A549 treated with Mapracorat at 1 μM for 4 hours (cell line): ENCODE measurements around the gene PF4V1. TPM values are rescaled to one million over a fixed set of nuclear protein-coding genes. Genes with fewer than 3 reads are reported as not detected.

ENCODE experiments used
- total RNA-seq: library from RNA; stranded (reverse); fragments of 200-300 nt; extraction: Qiagen RNA extraction; gene quantifications from 5 replicates; pipeline ENCODE4 v1.2.3, GENCODE V29; 2022

The PF4V1 gene, protein sequence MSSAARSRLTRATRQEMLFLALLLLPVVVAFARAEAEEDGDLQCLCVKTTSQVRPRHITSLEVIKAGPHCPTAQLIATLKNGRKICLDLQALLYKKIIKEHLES
- total RNA-seq = not detected in 5 replicates

DNA sequence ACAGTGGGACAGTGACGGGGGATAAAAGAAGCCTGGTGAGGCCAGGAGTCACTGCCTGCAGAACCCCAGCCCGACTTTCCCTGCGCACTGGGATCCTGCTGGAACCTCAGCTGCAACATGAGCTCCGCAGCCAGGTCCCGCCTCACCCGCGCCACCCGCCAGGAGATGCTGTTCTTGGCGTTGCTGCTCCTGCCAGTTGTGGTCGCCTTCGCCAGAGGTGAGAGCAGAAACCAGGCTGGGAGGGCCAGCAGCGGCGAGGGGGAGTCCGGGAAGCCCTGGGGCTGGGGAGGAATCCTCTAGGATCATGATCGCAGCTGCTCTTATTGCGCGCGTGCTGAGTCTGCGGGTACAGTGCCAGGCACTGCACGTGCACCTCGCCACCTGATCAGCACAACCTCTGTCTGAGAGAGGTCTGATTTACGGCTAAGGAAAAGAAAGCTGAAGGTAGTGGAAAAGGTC, at the start of gene PF4V1:
TSS of gene PF4V1 (plus strand) at position 51 of the 459 bp plus-strand sequence. CDS start at position 118, 67 bp downstream.

DNA sequence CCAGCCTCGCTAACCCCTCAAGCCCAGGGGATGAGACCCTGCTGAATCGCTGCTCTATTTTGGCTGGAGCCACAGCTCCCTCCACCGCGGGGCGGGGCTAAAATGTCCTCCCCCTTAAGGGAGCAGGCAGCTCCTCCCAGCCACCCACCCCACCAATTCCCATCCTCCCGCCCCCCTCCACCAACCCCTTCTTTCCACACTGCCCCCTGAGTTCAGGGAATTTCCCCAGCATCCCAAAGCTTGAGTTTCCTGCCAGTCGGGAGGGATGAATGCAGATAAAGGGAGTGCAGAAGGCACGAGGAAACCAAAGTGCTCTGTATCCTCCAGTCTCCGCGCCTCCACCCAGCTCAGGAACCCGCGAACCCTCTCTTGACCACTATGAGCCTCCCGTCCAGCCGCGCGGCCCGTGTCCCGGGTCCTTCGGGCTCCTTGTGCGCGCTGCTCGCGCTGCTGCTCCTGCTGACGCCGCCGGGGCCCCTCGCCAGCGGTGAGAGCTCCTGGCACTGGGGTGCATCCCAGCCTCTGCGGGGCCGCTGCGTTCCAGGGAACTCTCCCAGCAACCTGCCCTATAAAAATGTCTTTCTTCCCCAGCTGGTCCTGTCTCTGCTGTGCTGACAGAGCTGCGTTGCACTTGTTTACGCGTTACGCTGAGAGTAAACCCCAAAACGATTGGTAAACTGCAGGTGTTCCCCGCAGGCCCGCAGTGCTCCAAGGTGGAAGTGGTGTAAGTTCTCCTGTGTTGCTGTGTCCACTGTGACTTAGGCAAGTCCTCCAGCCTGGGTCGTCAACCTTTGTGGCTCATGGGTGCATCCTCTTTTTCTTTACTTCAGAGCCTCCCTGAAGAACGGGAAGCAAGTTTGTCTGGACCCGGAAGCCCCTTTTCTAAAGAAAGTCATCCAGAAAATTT, 16.5 kb upstream of the PF4V1 start, which contains the start of gene CXCL6:
TSS of gene CXCL6 (plus strand) at position 306 of the 907 bp plus-strand sequence. CDS start at position 379, 73 bp downstream.

DNA sequence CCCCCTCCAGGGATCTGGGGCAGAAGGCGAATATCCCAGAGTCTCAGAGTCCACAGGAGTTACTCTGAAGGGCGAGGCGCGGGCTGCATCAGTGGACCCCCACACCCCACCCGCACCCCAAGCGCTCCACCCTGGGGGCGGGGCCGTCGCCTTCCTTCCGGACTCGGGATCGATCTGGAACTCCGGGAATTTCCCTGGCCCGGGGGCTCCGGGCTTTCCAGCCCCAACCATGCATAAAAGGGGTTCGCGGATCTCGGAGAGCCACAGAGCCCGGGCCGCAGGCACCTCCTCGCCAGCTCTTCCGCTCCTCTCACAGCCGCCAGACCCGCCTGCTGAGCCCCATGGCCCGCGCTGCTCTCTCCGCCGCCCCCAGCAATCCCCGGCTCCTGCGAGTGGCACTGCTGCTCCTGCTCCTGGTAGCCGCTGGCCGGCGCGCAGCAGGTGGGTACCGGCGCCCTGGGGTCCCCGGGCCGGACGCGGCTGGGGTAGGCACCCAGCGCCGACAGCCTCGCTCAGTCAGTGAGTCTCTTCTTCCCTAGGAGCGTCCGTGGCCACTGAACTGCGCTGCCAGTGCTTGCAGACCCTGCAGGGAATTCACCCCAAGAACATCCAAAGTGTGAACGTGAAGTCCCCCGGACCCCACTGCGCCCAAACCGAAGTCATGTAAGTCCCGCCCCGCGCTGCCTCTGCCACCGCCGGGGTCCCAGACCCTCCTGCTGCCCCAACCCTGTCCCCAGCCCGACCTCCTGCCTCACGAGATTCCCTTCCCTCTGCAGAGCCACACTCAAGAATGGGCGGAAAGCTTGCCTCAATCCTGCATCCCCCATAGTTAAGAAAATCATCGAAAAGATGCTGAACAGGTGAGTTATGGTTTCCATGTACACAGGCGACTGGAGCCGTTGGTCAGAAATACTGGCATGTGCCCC, 16.3 kb downstream of the PF4V1 start, which contains the start of gene CXCL1:
TSS of gene CXCL1 (plus strand) at position 264 of the 926 bp plus-strand sequence. CDS start at position 342, 78 bp downstream.

Other genes with a start within 250 kb of the PF4V1 start
- 0.52 to 1.0 TPM (median 0.88 TPM) in 5 replicates for gene RASSF6, start 232.9 kb upstream of the PF4V1 start, total RNA-seq
- gene CXCL8, start 112.7 kb upstream of the PF4V1 start, total RNA-seq = 5.2 to 15.3 TPM (median 9.0 TPM) in 5 replicates
- not detected in 5 replicates for gene CXCL6, start 16.6 kb upstream of the PF4V1 start, total RNA-seq
- 6.0 to 8.7 TPM (median 7.9 TPM) in 5 replicates for gene CXCL1, start 16.1 kb downstream of the PF4V1 start, total RNA-seq
- 0.72 to 1.2 TPM (median 1.1 TPM) in 5 replicates for gene PF4, start 128.7 kb downstream of the PF4V1 start, total RNA-seq
- gene PPBP, start 134.9 kb downstream of the PF4V1 start, total RNA-seq = 0.21 TPM in 1 of 5 replicates, not detected in the others
- gene CXCL5, start 145.4 kb downstream of the PF4V1 start, total RNA-seq = 31.9 to 38.4 TPM (median 35.3 TPM) in 5 replicates
- 2.8 to 4.8 TPM (median 4.3 TPM) in 5 replicates for gene CXCL3, start 185.4 kb downstream of the PF4V1 start, total RNA-seq
- gene CXCL2, start 245.9 kb downstream of the PF4V1 start, total RNA-seq = 10.9 to 15.4 TPM (median 15.0 TPM) in 5 replicates